Spinal cord (tissue), 10 donors: ENCODE data around the gene AZU1. TPM values are rescaled to one million over a fixed set of nuclear protein-coding genes. Genes with fewer than 3 reads are reported as not detected.
"Not testable (repeated sequence)": the region's sequence is repeated elsewhere in the genome, so short reads cannot be mapped to it uniquely, and the experiment has no call there.

Experiments used
- DNase-seq, 6 donors: peaks; one replicate each; pipeline versions ENCODE4 v3.0.0 to v3.0.0-alpha.2; 2013 to 2015; ENCODE audit warnings: low spot score in 6 of 6, low read depth in 4 of 6
- H3K27ac ChIP-seq: one replicate; pipeline ENCODE4 v1.5.1; 2013; ENCODE audit warnings: low read depth, low read length, control low read depth
- H3K27me3 ChIP-seq: one replicate; pipeline ENCODE4 v1.6.1; 2013; ENCODE audit warnings: low read length; ENCODE audit not compliant: control insufficient read depth, insufficient read depth
- H3K36me3 ChIP-seq: one replicate; pipeline ENCODE4 v1.6.1; 2013; ENCODE audit warnings: low read length; ENCODE audit not compliant: control insufficient read depth, insufficient read depth
- H3K4me1 ChIP-seq: one replicate; pipeline ENCODE4 v1.6.1; 2013; ENCODE audit warnings: low read length; ENCODE audit not compliant: control insufficient read depth, insufficient read depth
- H3K4me3 ChIP-seq: one replicate; pipeline ENCODE4 v1.5.1; 2013; ENCODE audit warnings: low read depth, low read length, control low read depth
- H3K9me3 ChIP-seq: one replicate; pipeline ENCODE4 v1.6.1; 2013; ENCODE audit warnings: low read length; ENCODE audit not compliant: control insufficient read depth, insufficient read depth
- WGBS: methylation state at CpG from one replicate; pipeline ENCODE4 v1.1.5; 2013; ENCODE audit warnings: missing lambda C conversion rate; ENCODE audit not compliant: insufficient coverage; 5-methylcytosine and 5-hydroxymethylcytosine counted together
- polyA plus RNA-seq, 2 donors: library from polyadenylated mRNA; unstranded; fragments of 120-200 nt; gene quantifications; one replicate each; pipeline ENCODE4 v1.2.1, GENCODE V29; 2013; ENCODE audit not compliant: insufficient read length in 2 of 2
- total RNA-seq, 2 donors: library from RNA; depleted of rRNA in 1 of 2; stranded (reverse); fragments of 120-200 nt in 1 of 2; fragments of >200 nt in 1 of 2; gene quantifications; one replicate each; pipeline versions ENCODE4 v1.2.3 to v1.2.4, GENCODE V29; 2013 to 2014
- donor health status: healthy.

AZU1 gene
- total and polyA plus RNA-seq, 4 donors = 2.0 to 14.2 (median 3.3) TPM

DNA sequence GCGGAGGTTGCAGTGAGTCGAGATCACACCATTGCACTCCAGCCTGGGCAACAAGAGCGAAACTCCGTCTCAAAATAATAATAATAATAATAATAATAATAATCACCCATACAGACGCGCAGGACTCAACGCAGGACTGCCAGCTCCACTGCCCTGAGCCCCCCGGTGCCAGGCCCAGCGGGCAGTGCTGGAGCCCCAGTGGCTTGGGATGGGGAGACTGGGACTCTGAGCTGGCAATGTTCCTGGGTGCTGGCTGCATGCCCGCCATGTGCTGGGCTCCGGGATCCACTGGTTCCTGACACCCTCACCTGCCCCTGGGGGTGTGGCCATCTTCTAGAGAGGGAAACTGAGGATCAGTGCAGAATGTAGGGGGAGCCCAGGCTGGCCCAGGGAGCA lies 325 bp upstream of the AZU1 start:
- H3K4me1 ChIP-seq = peaks cover 11% of the 10 kb centered on the region
- H3K4me3 ChIP-seq = no peak overlapping the region

DNA sequence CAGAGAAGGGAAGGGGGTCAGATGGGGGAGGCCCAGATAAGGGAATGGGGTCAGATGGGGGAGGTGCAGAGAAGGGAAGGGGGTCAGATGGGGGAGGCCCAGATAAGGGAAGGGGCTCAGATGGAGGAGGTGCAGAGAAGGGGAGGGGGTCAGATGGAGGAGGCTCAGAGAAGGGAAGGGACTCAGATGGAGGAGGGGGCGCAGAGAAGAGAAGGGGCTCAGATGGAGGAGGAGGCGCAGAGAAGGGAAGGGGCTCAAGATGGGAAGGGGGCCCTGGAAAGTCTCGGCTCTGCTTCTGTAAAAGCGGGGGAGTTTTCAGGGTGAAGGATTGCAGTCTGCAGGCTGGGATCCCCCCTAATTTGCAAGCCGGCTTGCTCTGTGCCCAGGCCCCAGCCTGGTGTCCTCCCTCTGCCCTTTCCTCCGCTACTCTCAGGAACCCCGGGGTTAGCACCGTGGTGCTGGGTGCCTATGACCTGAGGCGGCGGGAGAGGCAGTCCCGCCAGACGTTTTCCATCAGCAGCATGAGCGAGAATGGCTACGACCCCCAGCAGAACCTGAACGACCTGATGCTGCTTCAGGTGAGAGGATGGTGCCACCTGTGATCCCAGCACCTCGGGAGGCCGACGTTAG lies 1.6 kb downstream of the AZU1 start:
- no peak for DNase-seq
- Histone ChIP-seq H3K27me3 (no peaks in the 10 kb centered on the region), H3K36me3 (no peaks in the 10 kb centered on the region), H3K9me3 (no peaks in the 10 kb centered on the region), H3K27ac (no peak overlapping the region), H3K4me3 (no peak overlapping the region), H3K4me1 (no peaks in the 10 kb centered on the region)
- WGBS = 82% methylated on average over 16 of the region's 18 CpGs

More for the DNA sequence above, 325 bp upstream of the AZU1 start:
- DNase-seq = no peak
- H3K36me3 ChIP-seq = no peaks in the 10 kb centered on the region
- 91% methylated on average over 6 of the region's 11 CpGs for WGBS
- H3K9me3 ChIP-seq = no peaks in the 10 kb centered on the region
- H3K27ac ChIP-seq = no peak overlapping the region
- H3K27me3 ChIP-seq = no peaks in the 10 kb centered on the region

DNA sequence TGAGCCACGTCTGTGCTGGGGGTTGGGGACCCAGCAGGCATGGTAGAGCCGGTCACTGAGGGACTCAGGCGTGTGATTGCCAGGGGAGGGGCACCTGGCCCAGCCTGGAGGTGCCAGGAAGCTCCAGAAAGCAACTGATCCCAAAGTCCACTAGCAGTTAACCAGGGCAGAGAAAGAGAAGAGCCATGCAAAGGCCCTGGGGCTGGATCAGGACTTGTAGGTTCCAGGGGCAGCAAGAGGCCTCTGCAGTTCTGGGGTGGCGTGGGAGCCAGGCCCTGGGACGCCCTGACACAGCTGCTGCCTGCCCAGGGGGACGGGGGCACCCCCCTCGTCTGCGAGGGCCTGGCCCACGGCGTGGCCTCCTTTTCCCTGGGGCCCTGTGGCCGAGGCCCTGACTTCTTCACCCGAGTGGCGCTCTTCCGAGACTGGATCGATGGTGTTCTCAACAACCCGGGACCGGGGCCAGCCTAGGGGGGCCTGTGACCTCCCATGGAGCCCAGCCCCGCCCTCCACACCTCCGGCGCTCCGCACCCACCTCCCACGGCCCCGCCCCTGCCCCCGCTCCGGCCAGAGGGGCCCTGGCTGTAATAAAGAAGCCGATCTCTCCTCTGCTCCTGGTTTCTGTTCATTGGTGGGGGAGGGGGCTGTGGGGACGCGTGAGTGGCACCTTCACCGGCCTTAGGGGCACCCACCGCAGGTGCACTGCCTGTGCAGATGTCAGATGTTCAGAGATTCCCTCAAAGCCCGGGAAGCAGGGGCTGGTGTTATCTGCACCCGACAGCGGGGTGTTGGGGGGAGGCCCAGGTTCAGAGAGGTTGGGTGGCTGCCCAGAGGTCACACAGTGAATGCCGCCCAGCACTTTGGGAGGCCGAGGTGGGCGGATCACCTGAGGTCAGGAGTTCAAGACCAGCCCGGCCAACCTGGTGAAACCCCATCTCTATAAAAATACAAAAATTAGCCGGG lies 4.1 kb downstream of the AZU1 start:
- H3K9me3 ChIP-seq = no peaks in the 10 kb centered on the region
- H3K4me1 ChIP-seq = no peaks in the 10 kb centered on the region
- DNase-seq = no peak
- H3K27ac ChIP-seq = no peak overlapping the region
- WGBS = 64% methylated on average over 24 of the region's 38 CpGs
- no peaks in the 10 kb centered on the region for H3K36me3 ChIP-seq
- H3K27me3 ChIP-seq = peaks cover 2% of the 10 kb centered on the region
- H3K4me3 ChIP-seq = no peak overlapping the region

DNA sequence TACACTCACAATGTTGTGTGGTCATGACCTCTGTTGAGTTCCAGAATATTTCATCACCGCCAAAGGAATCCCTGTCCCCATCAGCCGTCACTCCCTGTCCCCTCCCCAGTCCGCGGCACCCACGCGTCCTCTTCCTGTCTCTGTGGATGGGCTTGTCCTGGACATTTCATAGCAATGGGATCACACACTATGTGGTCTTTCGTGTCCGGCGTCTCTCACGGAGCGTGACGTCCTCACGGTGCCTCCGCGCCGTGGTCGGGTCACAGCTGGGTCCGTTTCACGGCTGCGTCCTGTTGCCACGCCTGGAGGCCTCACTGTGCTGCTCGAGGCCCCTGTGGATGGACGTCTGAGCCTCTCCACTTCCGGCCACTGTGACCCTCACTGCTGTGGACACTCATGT lies 6.6 kb downstream of the AZU1 start:
- Histone ChIP-seq H3K27ac (no peak overlapping the region), H3K4me3 (no peak overlapping the region), H3K4me1 (peaks cover 3% of the 10 kb centered on the region), H3K27me3 (peaks cover 2% of the 10 kb centered on the region), H3K36me3 (no peaks in the 10 kb centered on the region), H3K9me3 (no peaks in the 10 kb centered on the region)
- DNase-seq = no peak
- 78% methylated on average over 23 of the region's 24 CpGs for WGBS

DNA sequence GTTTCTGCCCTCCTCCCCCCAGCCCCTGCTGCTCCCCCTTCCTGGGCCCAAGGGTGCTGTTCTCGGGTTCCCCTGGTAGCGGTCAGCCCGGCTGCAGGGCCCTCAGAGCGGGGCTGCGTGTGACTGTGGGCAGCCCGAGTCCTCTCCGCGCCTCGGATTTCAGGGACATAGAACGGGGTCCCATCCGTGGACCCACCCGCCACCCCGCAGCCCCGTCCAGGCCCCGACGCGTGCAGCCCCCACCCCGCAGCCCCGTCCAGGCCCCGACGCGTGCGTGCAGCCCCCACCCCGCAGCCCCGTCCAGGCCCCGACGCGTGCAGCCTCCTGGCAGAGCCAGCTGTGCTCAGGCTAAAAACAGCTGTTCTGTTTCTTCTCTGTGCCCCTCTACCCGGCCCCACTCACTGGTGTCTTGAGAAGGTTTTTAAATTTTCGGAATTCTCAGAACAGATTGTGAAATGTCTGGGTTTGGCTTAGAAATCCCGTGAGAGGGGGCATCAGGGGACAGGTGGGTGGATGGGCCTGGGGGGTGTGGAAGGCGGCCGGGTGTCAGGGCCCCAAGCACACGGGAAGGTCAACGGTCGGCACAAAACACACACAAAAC lies 7.7 kb downstream of the AZU1 start:
- Histone ChIP-seq H3K4me3 (no peak overlapping the region), H3K9me3 (no peaks in the 10 kb centered on the region), H3K27me3 (peaks cover 2% of the 10 kb centered on the region), H3K36me3 (no peaks in the 10 kb centered on the region), H3K27ac (no peak overlapping the region), H3K4me1 (peaks cover 3% of the 10 kb centered on the region)
- no peak for DNase-seq
- 83% methylated on average over 30 of the region's 36 CpGs for WGBS

DNA sequence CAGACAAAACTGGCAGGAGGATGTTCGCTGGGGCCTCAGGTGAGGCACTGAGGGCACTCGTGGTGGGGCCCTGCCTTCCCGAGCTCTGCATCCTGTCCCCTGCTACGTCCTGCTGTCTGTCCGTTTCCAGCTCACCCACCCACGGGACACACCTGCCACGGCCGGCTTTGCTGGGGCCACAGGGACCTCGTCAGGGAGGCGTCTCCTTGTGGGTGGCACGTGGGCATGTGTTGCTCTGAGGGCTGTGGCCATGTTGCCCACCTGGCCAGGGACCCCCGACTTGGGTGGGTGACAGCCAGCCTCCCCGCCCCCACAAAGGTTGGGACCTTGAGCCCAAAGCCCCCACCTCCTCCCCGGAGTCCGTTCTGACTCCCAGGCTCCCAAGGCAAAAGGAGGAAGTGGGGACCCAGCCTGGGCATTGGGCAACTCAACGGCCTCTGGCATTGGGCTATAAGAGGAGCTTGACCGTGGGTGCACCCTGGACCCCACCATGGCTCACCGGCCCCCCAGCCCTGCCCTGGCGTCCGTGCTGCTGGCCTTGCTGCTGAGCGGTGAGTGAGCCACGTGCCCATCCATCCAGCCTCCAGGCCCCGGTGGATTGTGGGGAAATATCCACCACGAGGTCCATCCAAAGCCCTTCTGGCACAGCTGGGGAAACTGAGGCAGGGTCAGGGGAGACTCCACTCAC lies 13.0 kb downstream of the AZU1 start, which contains the start of gene PRTN3:
TSS of gene PRTN3 (plus strand) at position 481 of the 688 bp plus-strand sequence. CDS start at position 491, 10 bp downstream.
- no peak within 1 kb of the TSS for H3K4me3 ChIP-seq
- H3K4me1 ChIP-seq = peaks cover 13% of the 10 kb centered on the region
- no peak within 1 kb of the TSS for H3K27ac ChIP-seq
- peaks cover 21% of the 10 kb centered on the region for H3K27me3 ChIP-seq
- WGBS = 85% methylated on average over 24 of the region's 24 CpGs
- H3K9me3 ChIP-seq = no peaks in the 10 kb centered on the region
- DNase-seq = no peak
- H3K36me3 ChIP-seq = no peaks in the 10 kb centered on the region

DNA sequence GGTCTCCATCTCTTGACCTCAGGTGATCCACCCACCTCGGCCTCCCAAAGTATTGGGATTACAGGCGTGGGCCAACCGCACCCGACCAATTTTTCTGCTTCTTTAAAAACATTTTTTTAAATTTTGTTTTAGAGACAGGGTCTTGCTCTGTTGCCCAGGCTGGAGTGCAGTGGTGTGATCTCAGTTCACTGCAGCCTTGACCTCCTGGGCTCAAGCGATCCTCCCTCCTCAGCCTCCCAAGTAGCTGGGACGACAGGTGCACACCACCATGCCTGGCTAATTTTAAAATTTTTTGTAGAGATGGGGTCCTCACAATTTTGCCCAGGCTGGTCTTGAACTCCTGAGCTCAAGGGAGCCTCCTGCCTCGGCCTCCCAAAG lies 15.2 kb downstream of the AZU1 start:
- not testable (repeated sequence) for H3K36me3 ChIP-seq, DNase-seq, H3K9me3 ChIP-seq, H3K4me3 ChIP-seq, H3K27ac ChIP-seq
- Histone ChIP-seq H3K4me1 (peaks cover 15% of the 10 kb centered on the region), H3K27me3 (peaks cover 33% of the 10 kb centered on the region)
- 87% methylated on average over 2 of the region's 7 CpGs for WGBS

DNA sequence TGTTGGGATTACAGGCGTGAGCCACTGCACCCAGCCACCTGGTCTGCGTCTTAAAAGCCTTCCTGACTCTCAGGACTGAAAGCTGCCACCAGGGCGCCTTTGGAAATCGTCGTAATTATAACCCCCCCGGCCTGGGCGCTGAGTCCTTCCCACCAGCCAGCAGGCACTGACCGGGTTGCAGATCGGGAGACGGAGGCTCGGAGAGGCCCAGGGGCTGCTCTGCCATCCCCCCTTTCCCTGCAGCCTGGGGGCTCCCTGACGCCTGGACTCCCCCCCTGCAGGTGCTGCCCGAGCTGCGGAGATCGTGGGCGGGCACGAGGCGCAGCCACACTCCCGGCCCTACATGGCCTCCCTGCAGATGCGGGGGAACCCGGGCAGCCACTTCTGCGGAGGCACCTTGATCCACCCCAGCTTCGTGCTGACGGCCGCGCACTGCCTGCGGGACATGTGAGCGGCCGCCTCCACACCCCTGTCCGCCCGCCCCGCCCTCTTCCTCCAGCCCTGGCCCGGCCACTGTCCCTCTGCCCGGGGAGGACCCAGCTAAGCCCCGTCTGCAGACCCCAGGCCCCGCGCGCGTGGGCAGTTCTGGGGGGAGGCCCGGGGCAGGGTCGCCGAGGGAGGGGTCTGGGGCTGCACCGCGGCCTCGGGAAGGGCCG lies 15.7 kb downstream of the AZU1 start:
- 5% methylated on average over 46 of the region's 46 CpGs for WGBS
- DNase-seq = no peak
- Histone ChIP-seq H3K27ac (no peak overlapping the region), H3K9me3 (no peaks in the 10 kb centered on the region), H3K27me3 (peaks cover 37% of the 10 kb centered on the region), H3K36me3 (no peaks in the 10 kb centered on the region), H3K4me3 (no peak overlapping the region), H3K4me1 (peaks cover 18% of the 10 kb centered on the region)
